ENCODE results near the gene VPREB3. TPM values are rescaled to one million over a fixed set of nuclear protein-coding genes. Genes with fewer than 3 reads are reported as not detected.

VPREB3 gene
- total and polyA plus RNA-seq, 8 donors = 0.34 to 1.4 (median 0.87) TPM; not detected in 3

- Histone ChIP-seq H3K27me3 (no peaks in the 10 kb centered on the region), H3K36me3 (no peaks in the 10 kb centered on the region), H3K27ac (no peak overlapping the region), H3K9me3 (no peaks in the 10 kb centered on the region), H3K4me3 (no peak overlapping the region), H3K4me1 (no peaks in the 10 kb centered on the region)
- intact Hi-C loops (cut with DNase I) = loop anchor here in 1 of 2 donors (10.0 kb wide), 1 partner anchor 55 kb away; the partner anchor contains the start of gene DERL3
- DNase-seq = no peak
- ATAC-seq = no peak
- TF ChIP-seq, protein P1, sequence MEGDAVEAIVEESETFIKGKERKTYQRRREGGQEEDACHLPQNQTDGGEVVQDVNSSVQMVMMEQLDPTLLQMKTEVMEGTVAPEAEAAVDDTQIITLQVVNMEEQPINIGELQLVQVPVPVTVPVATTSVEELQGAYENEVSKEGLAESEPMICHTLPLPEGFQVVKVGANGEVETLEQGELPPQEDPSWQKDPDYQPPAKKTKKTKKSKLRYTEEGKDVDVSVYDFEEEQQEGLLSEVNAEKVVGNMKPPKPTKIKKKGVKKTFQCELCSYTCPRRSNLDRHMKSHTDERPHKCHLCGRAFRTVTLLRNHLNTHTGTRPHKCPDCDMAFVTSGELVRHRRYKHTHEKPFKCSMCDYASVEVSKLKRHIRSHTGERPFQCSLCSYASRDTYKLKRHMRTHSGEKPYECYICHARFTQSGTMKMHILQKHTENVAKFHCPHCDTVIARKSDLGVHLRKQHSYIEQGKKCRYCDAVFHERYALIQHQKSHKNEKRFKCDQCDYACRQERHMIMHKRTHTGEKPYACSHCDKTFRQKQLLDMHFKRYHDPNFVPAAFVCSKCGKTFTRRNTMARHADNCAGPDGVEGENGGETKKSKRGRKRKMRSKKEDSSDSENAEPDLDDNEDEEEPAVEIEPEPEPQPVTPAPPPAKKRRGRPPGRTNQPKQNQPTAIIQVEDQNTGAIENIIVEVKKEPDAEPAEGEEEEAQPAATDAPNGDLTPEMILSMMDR (IDR thresholded peaks at IDR 0.05) = no peak
These were observed 25.5 kb upstream of the VPREB3 start for GRCh38 chr22:23779731-23780130.

DNA sequence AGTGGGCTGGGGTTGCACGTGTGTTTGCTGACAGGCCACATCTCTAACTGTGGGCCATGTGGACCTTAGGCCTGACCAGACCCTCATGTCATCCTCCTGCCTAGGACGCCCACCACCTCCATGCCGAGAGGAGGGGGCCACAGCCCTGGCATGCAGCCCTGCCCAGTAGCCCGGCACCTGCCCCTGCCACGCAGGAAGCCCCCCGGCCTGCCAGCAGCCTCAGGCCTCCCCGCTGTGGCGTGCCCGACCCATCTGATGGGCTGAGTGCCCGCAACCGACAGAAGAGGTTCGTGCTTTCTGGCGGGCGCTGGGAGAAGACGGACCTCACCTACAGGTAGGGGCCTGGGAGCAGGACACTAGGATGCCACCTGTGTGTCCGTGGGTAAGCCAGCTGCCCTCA lies 24.9 kb upstream of the VPREB3 start:
- TF ChIP-seq, protein P1 (IDR thresholded peaks at IDR 0.05) = no peak
- Histone ChIP-seq H3K36me3 (no peaks in the 10 kb centered on the region), H3K4me3 (no peak overlapping the region), H3K27me3 (no peaks in the 10 kb centered on the region), H3K9me3 (no peaks in the 10 kb centered on the region), H3K4me1 (no peaks in the 10 kb centered on the region), H3K27ac (no peak overlapping the region)
- intact Hi-C loops (cut with DNase I) = no loop called here
- ATAC-seq (no peak), DNase-seq (no peak)

GRCh38 chr22:23778577-23778900 lies 24.3 kb upstream of the VPREB3 start:
- Histone ChIP-seq H3K9me3 (no peaks in the 10 kb centered on the region), H3K27ac (no peak overlapping the region), H3K27me3 (peaks cover 0 to 4% of the 10 kb centered on the region in 2 donors), H3K4me1 (peaks cover 0 to under 1% of the 10 kb centered on the region in 2 donors), H3K36me3 (no peaks in the 10 kb centered on the region), H3K4me3 (no peak overlapping the region)
- TF ChIP-seq, protein P1 (IDR thresholded peaks at IDR 0.05) = no peak
- DNase-seq (no peak), ATAC-seq (no peak)
- intact Hi-C loops (cut with DNase I) = no loop called here

- H3K4me3 ChIP-seq = no peak overlapping the region
- TF ChIP-seq, protein P1 (IDR thresholded peaks at IDR 0.05) = no peak
- no peak overlapping the region for H3K27ac ChIP-seq
- H3K27me3 ChIP-seq = peaks cover 0 to 10% of the 10 kb centered on the region in 2 donors
- no peaks in the 10 kb centered on the region for H3K9me3 ChIP-seq
- DNase-seq = no peak
- H3K4me1 ChIP-seq = peaks cover 0 to 6% of the 10 kb centered on the region in 2 donors
- intact Hi-C loops (cut with DNase I) = no loop called here
- no peak for ATAC-seq
- H3K36me3 ChIP-seq = no peaks in the 10 kb centered on the region
These were observed 23.8 kb upstream of the VPREB3 start for GRCh38 chr22:23777776-23778576.

- ATAC-seq = no peak
These were observed 21.7 kb upstream of the VPREB3 start for GRCh38 chr22:23775779-23776375.

More at GRCh38 chr22:23775779-23776375, 21.7 kb upstream of the VPREB3 start:
- H3K27ac ChIP-seq = no peak overlapping the region
- H3K27me3 ChIP-seq = peaks cover 0 to 20% of the 10 kb centered on the region in 2 donors
- TF ChIP-seq, protein P1 (IDR thresholded peaks at IDR 0.05) = no peak
- no peak for DNase-seq
- peaks cover 4 to 23% of the 10 kb centered on the region in 2 donors for H3K4me1 ChIP-seq
- no peaks in the 10 kb centered on the region for H3K36me3 ChIP-seq
- H3K9me3 ChIP-seq = no peaks in the 10 kb centered on the region
- intact Hi-C loops (cut with DNase I) = no loop called here
- H3K4me3 ChIP-seq = no peak overlapping the region
